Chondrocyte (in vitro differentiated cells): ENCODE measurements around the gene ZBTB46. TPM values are rescaled to one million over a fixed set of nuclear protein-coding genes. Genes with fewer than 3 reads are reported as not detected.

Experiments used
- DNase-seq: peaks from one replicate; pipeline ENCODE4 v3.0.0; 2021; ENCODE audit warnings: mixed read lengths, low spot score
- H3K27ac Mint-ChIP-seq: one replicate; pipeline ENCODE4 v1.8.0; 2021; ENCODE audit warnings: mild to moderate bottlenecking, moderate library complexity, mixed read lengths; ENCODE audit not compliant: unreplicated experiment
- H3K27me3 Mint-ChIP-seq: 2 replicates; pipeline ENCODE4 v1.8.0; 2021; ENCODE audit warnings: low read depth, mixed read lengths
- H3K36me3 Mint-ChIP-seq: 2 replicates; pipeline ENCODE4 v1.8.0; 2021; ENCODE audit warnings: low read depth, mixed read lengths
- H3K4me1 Mint-ChIP-seq: 2 replicates; pipeline ENCODE4 v1.8.0; 2021; ENCODE audit warnings: low read depth, mild to moderate bottlenecking, mixed read lengths
- H3K4me3 Mint-ChIP-seq: one replicate; pipeline ENCODE4 v1.8.0; 2021; ENCODE audit warnings: mild to moderate bottlenecking, moderate library complexity, mixed read lengths; ENCODE audit not compliant: unreplicated experiment
- H3K9me3 Mint-ChIP-seq: 2 replicates; pipeline ENCODE4 v1.8.0; 2021; ENCODE audit warnings: low read depth, mixed read lengths
- CTCF ChIP-seq: fragments of 200-600 bp; sonication (generic); IDR thresholded peaks from 2 replicates; pipeline ENCODE4 v1.5.0; 2021; ENCODE audit warnings: antibody characterized with exemption, mild to moderate bottlenecking, moderate library complexity
- total RNA-seq: library from RNA; stranded (reverse); gene quantifications from 3 replicates; pipeline ENCODE4 v1.2.1, GENCODE V29; 2021

The ZBTB46 gene
- total RNA-seq, 1 donor from 2014 or later, result 6.0 TPM

GRCh38 chr20:63739130-63740069, 91.7 kb downstream of the ZBTB46 start, which contains the start of gene SLC2A4RG:
Gene SLC2A4RG, plus strand, starts transcription at chr20:63739776. Its CDS starts 137 bp downstream, at chr20:63739913.
- Mint-ChIP-seq H3K27me3 (no peaks in the 10 kb centered on the region), H3K9me3 (no peaks in the 10 kb centered on the region), H3K36me3 (peaks cover 3% of the 10 kb centered on the region), H3K27ac (peak within 1 kb of the TSS; percentile 8), H3K4me1 (peaks cover 3% of the 10 kb centered on the region), H3K4me3 (peak within 1 kb of the TSS; percentile 69)
- no peak for DNase-seq
- TF ChIP-seq CTCF, result no peak

DNA sequence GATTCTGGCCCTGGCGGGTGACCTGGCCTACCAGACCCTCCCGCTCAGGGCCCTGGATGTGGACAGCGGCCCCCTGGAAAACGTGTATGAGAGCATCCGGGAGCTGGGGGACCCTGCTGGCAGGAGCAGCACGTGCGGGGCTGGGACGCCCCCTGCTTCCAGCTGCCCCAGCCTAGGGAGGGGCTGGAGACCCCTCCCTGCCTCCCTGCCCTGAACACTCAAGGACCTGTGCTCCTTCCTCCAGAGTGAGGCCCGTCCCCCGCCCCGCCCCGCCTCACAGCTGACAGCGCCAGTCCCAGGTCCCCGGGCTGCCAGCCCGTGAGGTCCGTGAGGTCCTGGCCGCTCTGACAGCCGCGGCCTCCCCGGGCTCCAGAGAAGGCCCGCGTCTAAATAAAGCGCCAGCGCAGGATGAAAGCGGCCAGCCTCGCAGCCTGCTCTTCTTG, 92.4 kb downstream of the ZBTB46 start:
- peaks cover 6% of the 10 kb centered on the region for H3K36me3 Mint-ChIP-seq
- no peaks in the 10 kb centered on the region for H3K9me3 Mint-ChIP-seq
- no peak overlapping the region for H3K27ac Mint-ChIP-seq
- DNase-seq, result no peak
- TF ChIP-seq CTCF, result no peak
- no peak overlapping the region for H3K4me3 Mint-ChIP-seq
- H3K4me1 Mint-ChIP-seq, result peaks cover 3% of the 10 kb centered on the region
- no peaks in the 10 kb centered on the region for H3K27me3 Mint-ChIP-seq

DNA sequence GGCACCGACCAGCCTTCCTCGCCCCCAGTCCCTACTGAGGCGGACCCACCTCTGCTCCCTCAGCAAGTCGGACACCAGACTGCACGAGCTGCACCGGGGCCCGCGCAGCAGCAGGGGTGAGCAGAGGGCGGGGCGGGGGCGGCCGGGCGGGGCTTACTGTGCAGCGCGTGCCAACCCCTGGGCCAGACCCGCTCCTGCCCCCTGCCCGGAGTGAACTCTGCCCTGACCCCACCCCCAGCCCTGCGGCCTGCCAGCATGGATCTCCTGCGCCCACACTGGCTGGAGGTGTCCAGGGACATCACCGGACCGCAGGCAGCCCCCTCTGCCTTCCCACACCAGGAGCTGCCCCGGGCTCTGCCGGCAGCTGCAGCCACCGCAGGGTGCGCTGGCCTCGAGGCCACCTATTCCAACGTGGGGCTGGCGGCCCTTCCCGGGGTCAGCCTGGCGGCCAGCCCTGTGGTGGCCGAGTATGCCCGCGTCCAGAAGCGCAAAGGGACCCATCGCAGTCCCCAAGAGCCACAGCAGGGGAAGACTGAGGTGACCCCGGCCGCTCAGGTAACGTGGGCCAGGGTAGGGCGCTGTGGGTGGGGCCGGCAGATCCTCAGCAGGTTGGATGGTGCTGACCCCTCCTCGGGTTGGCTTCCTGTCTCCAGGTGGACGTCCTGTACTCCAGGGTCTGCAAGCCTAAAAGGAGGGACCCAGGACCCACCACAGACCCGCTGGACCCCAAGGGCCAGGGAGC, 92.9 kb downstream of the ZBTB46 start:
- Mint-ChIP-seq H3K36me3 (peaks cover 4% of the 10 kb centered on the region), H3K4me3 (no peak overlapping the region), H3K4me1 (peaks cover 3% of the 10 kb centered on the region), H3K27ac (no peak overlapping the region), H3K27me3 (no peaks in the 10 kb centered on the region), H3K9me3 (no peaks in the 10 kb centered on the region)
- TF ChIP-seq CTCF, result no peak
- DNase-seq, result peak; percentile 90

- H3K36me3 Mint-ChIP-seq, result peaks cover 4% of the 10 kb centered on the region
- DNase-seq, result no peak
- H3K4me3 Mint-ChIP-seq, result no peak overlapping the region
- H3K4me1 Mint-ChIP-seq, result peaks cover 3% of the 10 kb centered on the region
- no peaks in the 10 kb centered on the region for H3K27me3 Mint-ChIP-seq
- no peaks in the 10 kb centered on the region for H3K9me3 Mint-ChIP-seq
- H3K27ac Mint-ChIP-seq, result no peak overlapping the region
- no peak for TF ChIP-seq CTCF
Measured at GRCh38 chr20:63737695-63737944, 93.4 kb downstream of the ZBTB46 start.

GRCh38 chr20:63736893-63737694, 94.0 kb downstream of the ZBTB46 start:
- no peak for TF ChIP-seq CTCF
- Mint-ChIP-seq H3K27me3 (no peaks in the 10 kb centered on the region), H3K27ac (no peak overlapping the region), H3K9me3 (no peaks in the 10 kb centered on the region), H3K36me3 (peaks cover 4% of the 10 kb centered on the region), H3K4me3 (no peak overlapping the region), H3K4me1 (peaks cover 3% of the 10 kb centered on the region)
- peak; percentile 83 for DNase-seq
